ENCODE data around the gene DCHS2.

The DCHS2 gene

DNA sequence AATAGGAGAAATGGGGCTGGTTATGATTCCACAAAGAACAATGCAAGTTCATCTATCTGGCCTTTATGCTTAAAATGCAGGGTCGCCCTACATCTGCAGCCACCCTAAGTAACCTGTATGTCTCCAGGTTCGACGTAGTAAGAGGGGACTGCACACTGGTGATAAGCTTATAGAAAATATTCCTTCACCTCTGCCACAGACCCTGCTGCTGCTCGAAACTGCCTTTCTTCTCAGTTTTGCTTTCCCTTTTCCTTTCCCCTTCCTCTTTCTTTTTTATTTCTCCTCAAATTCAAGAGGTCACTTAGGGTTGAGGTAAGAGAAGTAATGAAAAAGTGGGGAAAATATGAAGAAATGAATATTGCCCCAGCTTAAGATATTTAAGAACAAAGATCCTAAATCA, 123.5 kb downstream of the DCHS2 start:
- no peak for DNase-seq

DNA sequence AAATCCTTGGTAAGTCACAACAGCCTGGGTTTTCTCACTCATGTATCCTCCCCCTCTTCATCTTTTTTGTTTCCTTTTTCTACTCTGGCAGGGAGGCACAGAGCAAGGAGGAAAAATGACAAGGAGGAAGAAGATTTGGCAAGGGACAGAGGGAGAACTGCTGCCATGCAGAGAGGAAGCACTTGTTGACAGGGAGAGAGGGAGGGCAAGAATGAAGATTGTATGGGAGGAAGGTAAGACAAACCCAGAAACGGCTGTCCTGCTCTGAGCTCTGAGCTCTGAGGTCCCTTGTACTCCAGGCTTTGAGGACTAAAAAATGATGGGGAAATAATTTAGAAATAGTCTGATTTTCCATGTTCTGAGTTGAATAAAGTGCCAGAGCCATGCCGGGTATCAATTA, 123.9 kb downstream of the DCHS2 start:
- DNase-seq = no peak

DNA sequence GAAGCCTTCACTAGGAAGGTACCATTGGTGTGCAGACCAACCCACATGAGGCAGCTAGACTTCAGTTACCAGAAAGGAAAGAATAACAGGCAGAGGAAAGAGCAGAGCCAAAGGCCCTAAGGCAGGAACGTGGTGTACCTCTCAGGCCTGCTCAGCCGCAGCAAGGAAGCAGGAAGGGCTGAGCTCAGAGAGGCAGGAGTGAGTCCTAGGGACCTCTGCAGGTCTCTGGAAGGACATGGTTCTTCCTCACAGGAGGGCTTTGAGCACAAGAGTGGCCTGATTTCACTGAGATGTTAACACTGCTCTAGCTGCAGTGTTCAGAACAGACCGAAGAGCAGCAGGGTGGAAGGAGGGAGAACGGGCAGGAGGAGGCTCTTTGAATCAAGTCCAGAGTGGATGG, 124.6 kb downstream of the DCHS2 start:
- no peak for DNase-seq

DNA sequence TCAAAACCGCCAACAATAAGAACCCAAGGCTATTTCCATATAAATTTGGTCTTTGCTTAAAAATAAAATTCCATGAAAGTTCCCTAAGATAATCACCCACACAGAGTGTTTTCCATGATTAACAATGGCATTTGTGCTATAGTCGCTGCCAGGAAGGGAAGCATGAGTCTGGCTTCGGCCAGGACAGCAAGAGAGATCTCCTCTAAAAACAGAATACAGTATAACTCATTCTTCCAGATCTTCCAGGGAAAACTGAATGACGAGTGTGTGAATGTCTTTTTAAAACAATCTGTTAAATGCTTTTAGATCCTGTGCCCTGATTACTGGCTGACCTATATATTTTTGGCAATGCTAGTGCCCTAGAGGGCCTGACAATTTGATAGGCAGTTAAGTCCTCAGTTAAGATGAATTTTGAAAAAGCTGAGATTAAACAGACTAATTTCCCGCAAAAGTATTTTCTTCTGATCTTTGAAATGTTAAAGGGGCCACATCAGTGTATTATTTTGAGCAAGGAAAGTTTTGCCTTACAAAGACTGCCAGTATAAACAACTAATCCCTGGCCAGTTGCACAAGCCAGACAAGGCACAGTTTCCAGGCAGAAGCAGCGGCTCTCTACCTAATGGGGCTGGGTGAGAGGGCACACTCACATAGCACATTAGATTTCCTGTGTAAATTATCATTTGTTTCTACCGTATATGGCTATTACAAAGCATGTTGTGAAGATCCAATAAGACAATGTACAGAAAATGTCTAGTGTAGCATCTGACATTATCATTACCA, 127.3 kb downstream of the DCHS2 start:
- DNase-seq = no peak

- no peak for DNase-seq
Observed at GRCh38 chr4:154361450-154361849, 130.1 kb downstream of the DCHS2 start.

- DNase-seq = no peak
Observed at GRCh38 chr4:154360491-154360890, 131.1 kb downstream of the DCHS2 start.

- DNase-seq = no peak
Observed at GRCh38 chr4:154354883-154355282, 136.7 kb downstream of the DCHS2 start.

GRCh38 chr4:154349829-154350228, 141.8 kb downstream of the DCHS2 start:
- DNase-seq = no peak

DNA sequence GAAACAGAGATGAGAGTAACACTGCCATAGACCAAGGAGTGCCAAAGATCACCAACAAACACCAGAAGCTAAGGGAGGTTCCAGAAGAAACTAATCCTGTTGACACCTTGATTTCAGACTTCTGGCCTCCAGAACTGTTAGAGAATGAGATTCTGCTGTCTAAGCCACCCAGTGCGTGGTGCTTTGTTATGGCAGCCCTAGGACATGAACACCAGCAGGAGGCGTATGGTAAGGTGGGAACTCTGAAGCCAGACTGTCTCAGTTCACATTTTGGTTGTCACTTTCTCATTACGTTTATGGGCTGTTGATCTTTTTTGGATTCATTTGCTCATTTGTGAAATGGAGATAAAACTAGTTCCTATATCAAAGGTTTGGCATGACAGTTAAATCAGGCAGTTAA, 142.9 kb downstream of the DCHS2 start:
- DNase-seq = no peak

GRCh38 chr4:154345359-154345758, 146.2 kb downstream of the DCHS2 start:
- no peak for DNase-seq

DNA sequence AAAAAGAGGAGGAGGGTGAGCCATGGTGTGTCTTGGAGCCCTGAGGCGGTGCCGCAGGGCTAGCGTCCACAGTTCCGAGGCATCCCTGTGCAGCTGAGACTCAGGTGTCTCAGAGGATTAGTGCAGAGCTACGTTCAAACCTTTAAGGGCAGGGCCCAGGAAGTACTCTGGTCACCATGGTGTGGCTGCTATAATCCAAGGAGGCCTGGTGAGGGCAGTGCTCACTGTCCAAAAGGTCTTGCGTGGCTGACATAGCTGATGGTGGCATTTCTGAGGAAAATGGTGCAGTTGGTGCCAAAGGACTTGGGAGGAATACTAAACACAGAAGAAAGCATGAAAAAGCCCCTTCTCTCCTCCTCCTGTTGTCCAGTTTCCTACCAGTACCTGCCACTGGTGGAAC, 146.9 kb downstream of the DCHS2 start:
- DNase-seq = no peak

GRCh38 chr4:154343651-154344050, 147.9 kb downstream of the DCHS2 start:
- no peak for DNase-seq

DNA sequence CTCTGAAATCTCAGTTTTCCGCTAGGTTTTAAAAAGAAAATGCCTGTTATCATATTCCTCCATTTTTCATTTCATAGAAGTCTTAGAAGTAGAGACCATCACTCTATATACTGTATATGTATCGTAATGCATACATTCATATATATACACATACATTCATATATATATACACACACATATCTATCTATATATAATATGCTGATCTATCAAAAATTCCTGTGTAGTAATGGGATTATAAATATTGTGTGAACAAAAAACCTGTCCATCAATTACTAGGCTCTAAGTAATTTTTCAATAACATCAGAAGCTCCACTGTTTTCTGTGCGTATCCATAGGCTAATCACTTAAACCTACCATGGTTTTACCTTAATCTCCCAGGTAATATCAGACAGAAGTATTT, 150.2 kb downstream of the DCHS2 start:
- DNase-seq = no peak

DNA sequence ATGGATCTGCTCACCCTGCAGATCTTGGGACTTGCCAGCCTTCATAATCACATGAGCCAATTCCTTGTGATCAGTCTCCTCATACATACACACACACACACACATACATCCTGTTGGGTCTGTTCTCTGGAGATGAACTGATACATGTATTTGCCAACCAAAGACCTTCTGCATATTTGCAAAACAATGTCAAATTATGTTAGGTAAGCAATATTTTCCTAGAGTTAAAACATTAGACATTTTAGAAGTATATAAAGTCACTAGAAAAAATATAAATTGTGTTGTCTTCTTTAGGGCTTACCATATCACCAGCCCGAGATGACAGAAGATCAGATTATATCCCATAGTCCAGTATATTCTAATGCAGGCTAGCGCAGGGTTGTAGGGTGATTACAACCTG, 156.0 kb downstream of the DCHS2 start:
- DNase-seq = no peak

GRCh38 chr4:154332681-154333421, 158.7 kb downstream of the DCHS2 start:
- DNase-seq = no peak

DNA sequence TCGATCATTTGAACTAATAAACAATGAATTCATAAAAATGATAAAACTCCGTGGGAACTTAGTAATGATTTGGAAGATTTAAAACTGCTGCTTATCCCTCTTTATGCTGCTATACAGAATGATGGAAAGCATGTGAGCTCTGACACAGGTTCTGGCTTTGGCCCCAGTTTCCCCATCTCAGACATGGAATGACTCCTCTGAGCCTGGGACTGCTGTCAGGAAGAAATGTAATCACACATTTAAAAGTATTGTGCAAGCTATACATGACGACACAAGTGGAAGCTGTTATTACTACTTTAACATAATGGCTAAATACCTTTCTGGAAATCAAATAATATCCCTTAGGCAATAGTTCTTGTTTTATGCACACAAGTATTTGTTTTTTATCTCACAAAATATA, 161.7 kb downstream of the DCHS2 start:
- DNase-seq = no peak

DNA sequence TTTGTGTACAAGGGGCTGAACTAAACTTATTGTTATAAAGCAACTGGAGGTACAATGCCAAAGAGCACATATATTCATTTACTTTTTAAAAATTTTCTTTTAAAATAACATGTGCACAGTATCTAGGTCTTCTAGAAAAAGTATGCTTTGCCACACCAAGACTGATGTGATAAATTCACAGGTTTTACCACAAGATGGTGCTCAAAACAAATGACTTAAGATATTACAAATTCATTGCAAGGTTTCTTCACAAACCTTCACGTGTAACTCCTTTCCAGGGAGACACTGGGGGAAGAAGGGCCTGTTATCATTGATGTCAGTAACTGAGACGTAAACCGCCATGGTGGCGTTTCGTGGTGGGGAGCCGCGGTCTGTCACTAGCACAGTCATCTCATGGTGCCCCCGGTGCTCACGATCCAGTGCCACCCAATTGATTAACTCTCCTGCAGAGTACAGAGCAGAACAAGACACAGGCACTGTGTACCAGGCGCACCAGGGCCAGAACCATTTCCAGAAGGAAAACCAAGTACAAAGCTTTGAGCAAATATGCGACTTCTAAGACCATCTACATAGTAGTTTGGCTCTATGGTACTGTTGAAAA, 162.2 kb downstream of the DCHS2 start:
- no peak for DNase-seq

DNA sequence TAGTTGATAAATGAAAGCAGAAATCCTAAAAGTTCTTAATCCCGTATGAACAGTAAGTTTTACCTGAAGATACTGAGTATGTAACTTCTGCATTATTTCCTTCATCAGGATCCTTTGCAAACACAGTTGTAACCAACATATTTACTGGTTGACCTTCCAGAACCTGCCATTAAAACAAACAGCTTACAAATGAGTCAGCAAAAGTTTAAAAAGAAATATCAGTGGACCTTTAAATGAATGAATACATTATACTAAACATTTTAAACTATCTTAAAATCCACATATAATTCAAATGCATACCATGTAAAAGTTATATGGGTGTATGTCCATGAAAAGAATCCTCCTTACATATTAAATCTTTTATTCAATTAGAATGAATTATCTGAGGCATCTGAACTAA, 163.6 kb downstream of the DCHS2 start:
- DNase-seq = no peak

DNA sequence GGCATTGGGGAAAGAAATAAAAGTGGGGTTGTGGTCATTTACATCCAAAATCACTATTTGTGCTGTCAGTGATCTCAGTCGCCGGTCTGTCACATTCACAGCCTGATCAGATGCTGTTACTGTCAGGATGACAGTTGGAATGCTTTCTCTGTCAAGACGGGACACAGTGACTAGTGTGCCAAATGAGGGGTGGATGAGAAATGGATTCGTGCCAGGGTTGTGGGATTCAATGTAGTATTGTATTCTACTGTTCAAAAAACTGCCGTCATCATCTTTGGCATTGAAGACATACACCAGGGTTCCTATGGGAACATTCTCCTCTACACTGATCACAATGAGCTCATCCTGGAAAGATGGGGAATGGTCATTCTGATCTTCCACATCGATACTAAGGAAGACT, 171.1 kb downstream of the DCHS2 start:
- DNase-seq = no peak

GRCh38 chr4:154319736-154320135, 171.9 kb downstream of the DCHS2 start:
- DNase-seq = no peak

DNA sequence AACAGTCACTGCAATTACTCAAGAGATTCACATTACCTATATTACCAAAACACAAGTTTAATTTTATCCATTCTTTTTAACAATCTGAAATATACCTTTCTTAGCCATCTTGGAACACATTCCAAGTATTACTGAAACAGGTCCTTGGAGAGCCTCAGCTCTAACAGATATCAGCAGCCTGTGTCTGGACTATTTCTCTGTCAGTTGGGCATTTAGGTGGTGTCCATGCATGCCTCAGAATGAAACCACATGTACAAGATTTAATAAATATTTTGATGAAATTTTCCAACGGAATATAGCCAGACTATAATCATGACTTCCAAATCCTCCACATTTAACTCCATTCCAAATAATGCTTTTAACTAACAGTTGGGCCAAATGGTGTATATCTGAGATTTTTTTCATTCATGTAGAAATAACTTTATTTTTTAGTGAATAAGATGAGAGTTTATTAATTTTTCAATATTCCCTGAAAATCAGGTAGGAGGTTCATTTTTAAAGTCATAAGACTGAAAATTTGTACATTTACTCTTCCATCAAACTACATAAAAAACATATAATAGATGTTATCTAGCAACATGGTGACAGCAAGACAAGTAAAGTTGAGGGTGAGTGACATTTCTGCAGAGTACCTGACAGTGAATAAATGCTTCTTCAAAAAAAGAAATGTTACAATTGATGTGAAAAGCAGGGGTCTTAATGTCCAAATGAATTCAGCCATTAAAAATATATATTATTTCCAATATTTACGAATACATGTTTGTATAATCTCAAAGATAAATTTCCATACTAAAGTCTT, 174.2 kb downstream of the DCHS2 start:
- DNase-seq = no peak

DNA sequence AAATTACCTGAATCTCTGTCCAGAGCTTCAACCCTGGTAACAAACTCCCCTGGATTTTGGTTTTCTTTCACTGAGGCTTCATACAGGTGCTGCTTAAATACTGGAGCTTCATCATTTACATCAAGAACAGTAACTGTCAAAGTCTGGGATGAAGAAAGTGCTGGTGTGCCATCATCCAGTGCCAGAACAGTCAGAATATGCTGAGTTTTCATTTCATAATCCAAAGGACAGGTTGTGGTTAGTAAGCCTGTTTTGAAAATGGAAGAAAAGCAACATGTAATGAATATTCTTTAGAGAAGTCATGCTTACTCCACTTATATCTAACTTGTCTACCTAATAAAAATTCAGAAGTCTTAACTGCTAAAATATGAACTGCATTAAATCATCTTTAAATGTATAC, 175.9 kb downstream of the DCHS2 start:
- DNase-seq = no peak

DNA sequence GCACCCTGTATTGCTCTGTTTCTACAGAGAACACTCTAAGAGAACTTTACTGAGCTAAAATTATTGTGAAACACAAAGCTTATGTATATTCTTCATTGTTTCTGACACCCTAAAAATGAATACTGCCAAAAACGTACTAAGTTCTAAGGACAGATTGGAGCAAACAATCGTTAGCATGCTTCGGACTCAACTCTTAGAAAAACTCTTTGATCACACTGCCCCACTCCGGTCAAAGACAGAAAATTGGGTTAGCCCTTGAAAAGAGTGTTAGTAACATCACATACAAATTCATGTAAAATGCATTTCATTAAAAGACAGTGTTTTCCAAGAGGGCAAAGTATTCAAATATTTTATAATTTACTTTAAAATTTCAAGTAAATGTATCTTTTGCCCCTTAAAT, 177.4 kb downstream of the DCHS2 start:
- no peak for DNase-seq

Measured in SIG-M5 (cell line).